Measurements from ENCODE around the gene ADAMTSL1.

- TF ChIP-seq RBM22 (optimal IDR thresholded peaks at IDR 0.05; ENCODE audit: low read length) (no peak), TARDBP (CRISPR knock-in tag; IDR thresholded peaks at IDR 0.05) (no peak), FOSL2 (CRISPR knock-in tag; IDR thresholded peaks at IDR 0.05) (no peak), ZFP37 (CRISPR knock-in tag; IDR thresholded peaks at IDR 0.05; ENCODE audit: borderline replicate concordance) (no peak), ZFP36 (IDR thresholded peaks at IDR 0.05; ENCODE audit: borderline replicate concordance, low read depth, low read length, partially characterized antibody) (no peak), ZFP36L2 (CRISPR knock-in tag; IDR thresholded peaks at IDR 0.05) (no peak), POLR2G (IDR thresholded peaks at IDR 0.05; ENCODE audit: low read depth, low read length) (no peak), ZNF124 (CRISPR knock-in tag; IDR thresholded peaks at IDR 0.05) (no peak), POLR2A (IDR thresholded peaks at IDR 0.05; ENCODE audit: insufficient read depth in 1 of 2, low read depth in 2 of 2, low read length in 2 of 2) (no peak), FOSL1 (CRISPR knock-in tag; IDR thresholded peaks at IDR 0.05; ENCODE audit: borderline replicate concordance) (no peak)
- TF ChIP-seq, protein P1, sequence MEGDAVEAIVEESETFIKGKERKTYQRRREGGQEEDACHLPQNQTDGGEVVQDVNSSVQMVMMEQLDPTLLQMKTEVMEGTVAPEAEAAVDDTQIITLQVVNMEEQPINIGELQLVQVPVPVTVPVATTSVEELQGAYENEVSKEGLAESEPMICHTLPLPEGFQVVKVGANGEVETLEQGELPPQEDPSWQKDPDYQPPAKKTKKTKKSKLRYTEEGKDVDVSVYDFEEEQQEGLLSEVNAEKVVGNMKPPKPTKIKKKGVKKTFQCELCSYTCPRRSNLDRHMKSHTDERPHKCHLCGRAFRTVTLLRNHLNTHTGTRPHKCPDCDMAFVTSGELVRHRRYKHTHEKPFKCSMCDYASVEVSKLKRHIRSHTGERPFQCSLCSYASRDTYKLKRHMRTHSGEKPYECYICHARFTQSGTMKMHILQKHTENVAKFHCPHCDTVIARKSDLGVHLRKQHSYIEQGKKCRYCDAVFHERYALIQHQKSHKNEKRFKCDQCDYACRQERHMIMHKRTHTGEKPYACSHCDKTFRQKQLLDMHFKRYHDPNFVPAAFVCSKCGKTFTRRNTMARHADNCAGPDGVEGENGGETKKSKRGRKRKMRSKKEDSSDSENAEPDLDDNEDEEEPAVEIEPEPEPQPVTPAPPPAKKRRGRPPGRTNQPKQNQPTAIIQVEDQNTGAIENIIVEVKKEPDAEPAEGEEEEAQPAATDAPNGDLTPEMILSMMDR (CRISPR knock-in tag; IDR thresholded peaks at IDR 0.05) = no peak
These were observed 416.4 kb downstream of the ADAMTSL1 start for GRCh38 chr9:18890372-18890771.

Data from HepG2 (cell line).